Stimulated activated CD8-positive, alpha-beta memory T cell treated with anti-CD3 and anti-CD28 coated beads, Interleukin-12 subunit alpha, Interleukin-12 subunit beta, amount 100 ng/mL, for 24 hours (primary cell): ENCODE results near the gene DHRSX.
"Not testable (repeated sequence)": the region's sequence is repeated elsewhere in the genome, so short reads cannot be mapped to it uniquely, and the experiment has no call there.

Source experiments
- DNase-seq: peaks from one replicate; pipeline ENCODE4 v3.0.0-alpha.2; 2020; ENCODE audit errors: extremely low read depth

The DHRSX gene

DNA sequence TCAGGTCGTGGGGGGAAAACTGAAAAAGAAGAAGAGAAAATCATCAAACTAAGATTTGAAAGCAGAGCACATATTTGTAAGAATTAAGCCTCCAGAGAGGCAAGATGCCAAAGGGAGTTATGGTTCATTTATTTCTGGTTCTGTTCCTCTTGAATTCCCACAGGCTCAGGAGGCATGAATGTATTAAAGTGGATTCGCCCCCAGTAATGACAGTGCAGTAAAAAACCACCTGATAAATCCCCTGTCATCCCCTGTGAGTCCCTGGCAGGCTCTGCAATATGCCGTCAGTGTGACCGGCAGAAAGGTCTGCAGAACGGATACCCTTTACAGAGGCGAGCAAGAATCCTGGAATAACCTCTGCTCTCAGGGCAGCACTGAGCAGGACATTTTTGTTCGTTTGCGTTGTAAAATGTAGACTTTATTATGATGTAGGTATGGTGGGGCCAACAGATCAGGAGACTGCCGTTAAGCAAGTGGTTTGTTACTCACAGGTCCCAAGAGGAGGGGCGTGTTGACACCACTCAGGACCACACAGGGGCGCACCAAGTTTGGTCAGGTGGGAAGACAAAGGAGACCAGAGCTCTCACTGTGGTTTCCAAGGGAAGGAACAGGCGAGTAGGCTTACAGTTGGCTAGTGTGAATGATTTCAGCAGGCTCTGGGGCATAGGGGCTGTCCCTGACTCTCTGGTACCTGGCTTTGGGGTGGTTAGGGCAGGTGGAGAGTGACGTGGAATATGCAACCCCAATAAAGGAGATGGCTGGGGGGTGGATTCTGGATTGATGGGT is 75.3 kb downstream of the DHRSX start:
- no peak for DNase-seq

DNA sequence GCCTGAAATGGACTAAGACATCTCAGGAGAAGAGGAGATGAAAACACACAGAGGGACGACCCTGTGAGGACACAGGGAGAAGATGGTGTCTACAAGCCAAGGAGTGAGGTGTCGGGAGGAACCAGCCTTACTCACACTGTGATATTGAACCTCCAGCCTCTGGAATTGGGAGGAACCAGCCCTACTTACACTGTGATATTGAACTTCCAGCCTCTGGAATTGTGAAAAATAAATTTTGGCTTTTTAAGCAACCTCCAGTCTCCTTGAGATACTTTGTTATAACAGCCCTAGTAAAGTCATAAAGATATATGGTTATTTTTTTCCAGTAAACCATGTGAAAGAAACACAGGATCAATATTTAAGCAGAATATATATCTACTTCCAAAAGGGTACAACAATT is 76.5 kb downstream of the DHRSX start:
- DNase-seq, result no peak

DNA sequence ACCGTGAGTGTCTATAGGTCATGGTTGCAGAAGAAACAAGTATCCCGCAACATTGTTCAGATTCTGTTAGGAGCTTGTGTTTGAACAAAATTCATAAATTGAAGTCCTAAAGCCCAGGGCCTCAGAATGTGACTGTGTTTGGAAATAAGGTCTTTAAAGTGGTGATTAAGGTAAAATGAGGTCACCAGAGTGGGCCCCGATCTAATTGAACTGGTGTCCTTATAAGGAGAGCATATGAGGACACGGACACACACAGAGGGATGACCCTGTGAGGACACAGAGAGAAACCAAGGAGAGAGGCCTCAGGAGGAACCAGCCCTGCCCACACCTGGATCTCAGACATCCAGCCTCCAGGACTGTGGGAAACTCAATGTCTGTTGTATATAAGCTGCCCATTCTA is 76.9 kb downstream of the DHRSX start:
- no peak for DNase-seq

DNA sequence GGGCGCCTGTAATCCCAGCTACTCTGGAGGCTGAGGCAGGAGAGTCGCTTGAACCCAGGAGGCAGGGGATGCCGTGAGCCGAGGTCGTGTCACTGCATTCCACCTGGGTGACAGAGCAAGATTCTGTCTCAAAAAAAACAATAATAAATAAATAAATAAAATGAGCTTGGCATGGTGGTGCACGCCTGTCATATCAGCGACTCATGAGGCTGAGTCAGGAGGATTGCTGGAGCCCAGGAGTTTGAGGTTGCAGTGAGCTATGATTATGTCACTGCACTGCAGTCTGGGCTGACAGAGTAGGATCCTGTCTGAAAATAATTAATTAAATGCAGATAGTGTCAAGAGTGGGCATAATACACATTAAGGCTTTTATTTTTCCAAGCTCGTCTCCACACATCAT is 77.5 kb downstream of the DHRSX start:
- DNase-seq, result no peak

DNA sequence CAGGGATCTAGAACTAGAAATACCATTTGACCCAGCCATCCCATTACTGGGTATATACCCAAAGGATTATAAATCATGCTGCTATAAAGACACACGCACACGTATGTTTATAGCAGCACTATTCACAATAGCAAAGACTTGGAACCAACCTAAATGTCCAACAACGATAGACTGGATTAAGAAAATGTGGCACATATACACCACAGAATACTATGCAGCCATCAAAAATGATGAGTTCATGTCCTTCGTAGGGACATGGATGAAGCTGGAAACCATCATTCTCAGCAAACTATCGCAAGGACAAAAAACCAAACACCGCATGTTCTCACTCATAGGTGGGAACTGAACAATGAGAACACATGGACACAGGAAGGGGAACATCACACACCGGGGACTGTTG is 81.4 kb downstream of the DHRSX start:
- DNase-seq, result not testable (repeated sequence)

DNA sequence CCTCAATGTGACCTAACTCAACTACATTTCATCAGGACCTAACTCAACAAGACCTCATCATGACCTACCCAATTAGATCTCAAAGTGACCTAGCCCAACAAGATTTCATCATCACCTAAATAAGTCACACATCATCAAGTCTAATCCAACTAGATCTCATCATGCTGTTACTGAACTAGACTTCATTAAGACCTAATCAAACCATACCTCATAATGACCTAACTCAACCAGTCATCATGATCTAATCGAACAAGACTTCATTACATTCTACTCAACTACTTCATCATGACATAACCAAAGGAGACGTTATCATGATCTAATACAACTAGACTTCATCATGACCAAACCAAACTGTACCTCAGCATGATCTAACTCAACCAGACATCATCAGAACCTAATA is 82.8 kb downstream of the DHRSX start:
- no peak for DNase-seq

DNA sequence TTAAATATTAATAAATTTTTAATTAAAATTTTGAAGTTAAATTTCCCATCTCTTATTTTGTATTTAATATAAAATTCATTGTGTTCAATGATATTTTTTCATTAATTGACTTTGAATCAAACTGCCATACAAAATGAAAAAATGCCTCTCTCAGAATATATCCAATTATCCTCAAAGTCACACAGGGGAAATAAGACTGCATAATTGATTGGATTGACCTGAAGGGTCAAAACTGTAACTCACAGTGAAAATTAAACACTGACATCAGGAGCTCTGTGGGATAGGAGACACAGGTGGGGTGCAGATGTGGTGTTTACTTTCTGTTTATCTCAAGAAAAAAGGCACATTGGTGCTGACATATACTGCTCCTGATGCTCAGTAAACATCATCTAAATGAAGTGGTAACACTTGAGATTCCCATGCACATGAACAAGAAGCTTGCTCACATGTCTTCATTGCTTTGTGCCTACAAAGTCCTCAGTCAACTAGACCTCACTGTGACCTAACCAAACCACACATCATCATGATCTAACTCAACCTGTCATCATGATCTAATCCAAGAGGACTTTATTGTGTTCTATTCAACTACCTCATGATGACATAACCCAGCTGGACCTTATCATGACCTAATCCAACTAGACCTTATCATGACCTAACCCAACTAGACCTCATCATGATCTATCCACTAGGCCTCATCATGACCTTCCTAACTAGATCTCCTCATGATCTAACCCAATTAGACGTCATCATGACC is 83.7 kb downstream of the DHRSX start:
- DNase-seq, result no peak

DNA sequence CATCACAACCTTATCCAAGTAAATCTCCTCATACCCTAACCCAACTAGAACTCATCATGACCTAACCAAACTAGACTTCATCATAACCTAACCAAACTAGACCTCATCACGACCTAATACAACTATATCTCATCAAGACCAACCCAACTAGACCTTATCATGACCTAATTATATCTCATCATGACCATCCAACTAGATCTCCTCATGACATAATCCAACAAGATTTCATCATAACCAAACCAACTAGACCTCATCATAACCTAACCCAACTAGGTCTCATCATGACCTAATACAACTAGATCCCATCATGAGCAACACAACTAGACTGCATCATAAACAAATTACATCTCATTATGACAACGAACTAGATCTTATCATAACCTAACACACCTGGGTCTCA is 86.4 kb downstream of the DHRSX start:
- no peak for DNase-seq

DNA sequence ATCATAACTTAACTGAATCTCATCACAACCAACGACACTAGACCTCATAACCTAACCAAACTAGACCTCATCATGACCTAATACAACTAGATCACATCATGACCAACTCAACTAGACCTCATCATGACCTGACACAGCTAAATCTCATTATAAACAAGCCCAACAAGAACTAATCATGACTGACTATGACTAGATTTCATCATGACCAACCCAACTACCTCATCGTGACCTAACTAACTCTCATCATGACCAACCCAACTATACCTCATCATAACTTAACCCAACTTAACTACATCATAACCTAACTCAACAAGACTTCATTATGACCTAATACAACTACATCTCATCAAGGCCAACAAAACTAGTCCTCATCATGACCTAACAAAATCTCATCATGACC is 86.8 kb downstream of the DHRSX start:
- no peak for DNase-seq

DNA sequence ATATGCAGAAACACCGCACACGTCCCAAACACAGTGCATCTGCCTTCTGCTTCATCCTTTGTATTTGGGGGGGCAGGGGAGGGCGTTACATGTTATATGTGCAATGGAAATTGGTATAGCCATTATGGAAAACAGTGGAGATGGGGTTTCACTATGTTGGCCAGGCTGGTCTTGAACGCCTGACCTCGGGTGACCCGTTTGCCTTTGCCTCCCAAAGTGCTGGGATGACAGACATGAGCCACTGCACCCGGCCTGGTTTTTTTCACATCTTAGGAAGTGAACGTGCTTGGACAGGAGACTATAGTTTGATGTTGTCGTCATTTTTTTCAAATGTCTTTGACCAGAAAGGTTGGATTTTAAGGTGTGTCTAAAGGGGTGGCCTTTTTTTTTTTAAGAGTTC is 88.6 kb downstream of the DHRSX start:
- DNase-seq, result no peak

DNA sequence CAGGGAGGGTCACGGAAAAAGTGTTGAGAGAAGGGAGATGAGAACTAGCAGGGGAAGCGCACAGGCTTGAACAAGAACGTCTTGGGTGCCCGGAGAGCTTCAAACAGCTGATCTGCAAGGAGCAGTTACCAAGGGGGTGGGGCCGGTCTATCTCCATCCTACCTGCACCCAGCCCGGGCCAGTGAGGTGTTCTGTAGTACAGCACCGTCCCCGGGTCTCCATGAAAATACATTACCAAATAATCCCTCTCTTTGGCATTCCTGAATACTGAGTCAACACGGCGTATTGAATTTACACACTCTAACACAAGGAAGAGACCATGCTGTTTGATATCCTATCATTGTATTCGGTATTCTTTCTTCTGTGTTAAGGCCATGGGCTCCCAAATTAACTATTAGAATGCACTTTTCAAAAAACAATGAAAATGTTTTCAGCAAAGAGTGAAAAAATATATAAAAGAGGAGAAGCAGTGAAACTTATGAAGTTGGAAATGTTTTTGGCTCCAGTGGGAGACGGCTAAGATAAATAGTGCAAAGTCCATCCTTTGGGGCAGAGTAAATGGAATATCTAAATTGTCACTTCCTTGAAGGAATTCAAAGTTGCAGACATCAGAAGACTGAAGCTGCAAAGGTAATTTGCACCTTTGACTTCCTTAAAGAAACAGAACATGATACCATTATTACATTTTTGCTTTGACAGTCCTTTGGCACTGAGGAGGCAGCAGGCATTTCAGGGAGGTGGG is 90.3 kb downstream of the DHRSX start:
- no peak for DNase-seq

DNA sequence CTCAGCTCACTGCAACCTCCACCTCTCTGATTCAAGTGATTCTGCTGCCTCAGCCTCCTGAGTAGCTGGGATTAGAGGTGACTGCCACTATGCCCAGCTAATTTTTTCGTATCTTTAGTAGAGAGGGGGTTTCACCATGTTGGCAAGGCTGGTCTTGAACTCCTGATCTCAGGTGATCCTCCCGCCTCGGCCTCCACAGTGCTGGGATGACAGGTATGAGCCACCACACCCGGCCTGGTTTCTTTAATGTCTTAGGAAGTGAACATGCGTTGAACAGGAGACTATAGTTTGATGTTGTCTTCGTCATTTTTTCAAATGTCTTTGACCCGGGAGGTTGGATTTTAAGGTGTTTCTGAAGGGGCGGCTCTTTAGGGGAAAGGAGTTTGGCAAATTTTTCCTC is 91.0 kb downstream of the DHRSX start:
- no peak for DNase-seq

DNA sequence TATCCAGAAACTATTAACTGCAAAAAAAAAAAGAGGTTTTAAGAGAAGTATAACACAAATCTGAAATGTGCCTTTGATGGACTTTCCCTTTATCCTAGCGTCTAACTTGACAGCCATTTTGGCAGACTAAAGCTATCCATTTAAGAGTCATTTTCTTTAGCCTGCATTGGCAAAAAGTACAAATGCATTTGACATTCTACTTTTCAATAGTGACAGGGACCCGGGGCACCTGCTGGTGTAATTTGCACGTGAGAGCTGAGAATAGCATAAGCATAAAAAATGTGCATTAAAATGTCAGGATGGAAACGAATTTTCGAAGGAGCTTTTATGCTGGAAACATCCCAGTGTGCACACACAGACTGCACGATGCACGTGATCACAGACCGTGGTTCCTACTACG is 91.9 kb downstream of the DHRSX start:
- DNase-seq, result no peak

DNA sequence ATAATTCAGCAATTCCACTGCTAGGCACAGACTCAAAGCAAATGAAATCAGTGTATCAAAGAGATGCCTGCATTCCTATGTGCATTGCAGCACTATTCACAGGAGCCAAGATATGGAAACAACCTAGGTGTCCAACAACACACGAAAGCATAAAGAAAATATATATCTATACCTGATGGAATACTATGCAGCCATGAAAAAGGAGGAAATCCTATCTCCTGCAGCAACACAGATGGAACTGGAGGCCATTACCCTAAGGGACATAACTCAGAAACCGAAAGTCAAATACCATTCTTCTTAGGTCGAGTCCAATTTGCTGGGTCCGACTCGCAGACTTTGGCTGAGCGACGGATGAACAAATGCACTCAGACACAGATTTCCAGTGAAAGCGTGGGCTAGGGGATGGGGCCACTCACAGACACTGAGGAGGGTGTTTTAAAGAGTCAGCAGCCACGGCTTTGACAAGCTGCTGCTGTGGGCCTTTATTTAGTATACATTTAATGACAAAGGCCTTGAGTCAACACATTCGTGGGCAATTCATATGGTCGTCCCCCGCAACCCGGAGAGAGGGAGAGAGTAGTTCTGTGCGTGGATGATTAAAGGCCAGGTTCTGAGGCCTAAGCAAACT is 93.8 kb downstream of the DHRSX start:
- no peak for DNase-seq

DNA sequence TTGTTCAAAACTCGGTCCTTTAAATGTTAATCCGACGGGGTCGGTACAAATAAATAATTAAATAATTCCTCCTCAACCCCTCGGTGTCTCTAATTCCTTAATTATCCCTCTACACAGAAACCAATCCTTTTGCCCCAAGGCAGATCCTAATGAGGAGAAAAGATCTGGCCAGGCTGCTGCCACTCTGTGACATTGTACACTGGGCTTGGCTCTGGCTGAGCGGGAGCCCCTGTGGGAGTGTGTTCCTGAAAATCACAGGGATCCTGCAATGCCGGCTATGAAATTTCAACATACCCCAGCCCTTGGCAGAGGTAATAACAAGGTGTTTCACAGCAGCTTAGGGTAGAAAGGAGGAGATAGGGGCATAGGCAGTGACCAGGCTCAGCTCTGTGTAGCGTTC is 96.0 kb downstream of the DHRSX start:
- DNase-seq, result no peak

DNA sequence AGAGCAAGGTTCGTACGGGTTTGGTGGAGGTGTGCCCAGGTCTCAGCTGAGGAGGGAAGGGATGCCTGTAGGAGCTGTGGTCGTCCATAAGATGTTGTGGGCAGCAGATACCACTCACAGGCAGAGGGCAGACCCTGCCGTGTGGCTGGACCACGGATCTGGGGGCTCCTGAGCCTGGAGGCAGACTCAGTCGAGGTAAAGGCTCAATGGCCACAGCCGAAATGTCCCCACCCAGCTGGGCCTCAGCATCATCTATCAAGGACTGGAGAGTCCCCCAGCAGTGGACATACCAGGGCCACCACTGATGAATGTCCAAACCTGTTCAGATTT is 98.5 kb downstream of the DHRSX start:
- DNase-seq, result no peak

DNA sequence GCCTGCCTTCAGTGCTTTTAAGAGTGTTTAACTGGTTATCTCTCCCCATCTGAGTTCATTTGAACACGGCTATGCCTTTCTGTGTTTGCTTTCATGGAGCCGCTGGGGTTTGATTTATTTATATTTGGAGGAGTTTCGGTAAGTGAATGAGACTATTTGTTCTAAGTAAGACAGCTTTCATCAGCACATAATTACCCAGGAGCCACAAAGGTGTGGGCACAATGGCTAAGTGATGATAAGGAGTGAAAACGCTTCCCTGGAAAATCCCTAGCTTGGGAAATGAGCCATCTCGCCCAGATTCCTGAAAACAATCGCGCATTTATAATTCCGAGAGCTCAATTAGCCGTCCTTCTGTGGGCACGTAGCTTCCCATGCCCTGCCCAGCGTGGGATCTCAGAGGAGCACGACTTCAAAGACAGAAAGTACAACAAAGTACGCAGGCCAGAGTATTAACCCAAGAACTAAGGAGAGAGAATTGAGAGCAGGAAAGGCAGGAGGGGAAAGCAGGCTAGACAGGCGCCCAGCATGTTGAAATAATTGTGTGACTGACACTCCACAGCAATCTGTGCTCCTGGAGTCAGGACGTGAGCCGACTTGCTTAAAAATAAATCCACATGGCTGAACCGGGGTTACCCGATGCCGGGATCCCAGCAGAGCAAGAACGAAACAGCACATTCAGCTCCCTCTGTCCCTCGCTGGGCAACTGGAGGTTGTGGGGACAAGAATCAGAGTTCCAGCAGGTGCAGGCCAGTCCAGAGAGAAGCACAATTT is 99.0 kb downstream of the DHRSX start:
- no peak for DNase-seq

DNA sequence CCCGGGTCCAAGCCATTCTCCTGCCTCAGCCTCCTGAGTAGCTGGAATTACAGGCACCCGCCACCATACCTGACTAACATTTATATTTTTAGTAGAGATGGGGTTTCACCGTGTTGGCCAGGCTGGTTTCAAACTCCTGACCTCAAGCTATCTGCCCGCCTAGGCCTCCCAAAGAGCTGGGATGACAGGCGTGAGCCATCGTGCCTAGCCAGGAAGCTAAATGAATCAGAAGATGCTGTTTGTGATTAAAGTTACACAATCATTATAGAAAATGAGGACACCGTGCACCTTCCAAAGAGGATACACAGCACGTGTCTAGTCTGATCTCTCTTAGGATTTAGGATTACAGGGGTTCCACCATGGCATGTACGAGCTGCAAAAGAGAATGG is 99.6 kb downstream of the DHRSX start:
- DNase-seq, result no peak

DNA sequence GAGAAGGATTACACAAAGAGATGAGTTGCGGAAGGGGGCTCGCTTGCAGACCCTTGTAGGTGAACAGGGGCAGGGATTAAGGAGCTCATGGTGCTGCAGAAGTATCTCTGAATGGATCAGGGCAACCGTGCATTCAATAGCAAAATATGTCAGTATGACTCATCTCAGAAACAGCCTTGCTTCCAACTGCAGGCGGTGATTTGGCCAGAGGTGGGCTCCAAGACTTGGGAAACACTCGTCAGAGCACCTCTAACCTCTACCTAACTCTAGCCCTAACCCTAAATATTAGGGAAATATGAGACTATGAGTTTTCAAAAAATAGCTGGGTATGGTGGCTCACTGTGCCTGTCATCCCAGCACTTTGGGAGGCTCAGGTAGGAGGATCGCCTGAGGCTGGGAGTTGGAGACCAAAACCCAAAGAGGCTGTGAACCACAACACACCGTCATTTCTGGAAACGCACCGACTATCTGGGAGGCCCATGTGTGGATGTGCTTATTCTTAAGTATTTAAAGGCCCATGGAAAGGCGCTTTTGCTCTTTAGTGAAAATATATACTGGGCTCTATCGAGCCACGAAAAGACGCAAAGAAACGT is 102.6 kb downstream of the DHRSX start:
- DNase-seq, result no peak

DNA sequence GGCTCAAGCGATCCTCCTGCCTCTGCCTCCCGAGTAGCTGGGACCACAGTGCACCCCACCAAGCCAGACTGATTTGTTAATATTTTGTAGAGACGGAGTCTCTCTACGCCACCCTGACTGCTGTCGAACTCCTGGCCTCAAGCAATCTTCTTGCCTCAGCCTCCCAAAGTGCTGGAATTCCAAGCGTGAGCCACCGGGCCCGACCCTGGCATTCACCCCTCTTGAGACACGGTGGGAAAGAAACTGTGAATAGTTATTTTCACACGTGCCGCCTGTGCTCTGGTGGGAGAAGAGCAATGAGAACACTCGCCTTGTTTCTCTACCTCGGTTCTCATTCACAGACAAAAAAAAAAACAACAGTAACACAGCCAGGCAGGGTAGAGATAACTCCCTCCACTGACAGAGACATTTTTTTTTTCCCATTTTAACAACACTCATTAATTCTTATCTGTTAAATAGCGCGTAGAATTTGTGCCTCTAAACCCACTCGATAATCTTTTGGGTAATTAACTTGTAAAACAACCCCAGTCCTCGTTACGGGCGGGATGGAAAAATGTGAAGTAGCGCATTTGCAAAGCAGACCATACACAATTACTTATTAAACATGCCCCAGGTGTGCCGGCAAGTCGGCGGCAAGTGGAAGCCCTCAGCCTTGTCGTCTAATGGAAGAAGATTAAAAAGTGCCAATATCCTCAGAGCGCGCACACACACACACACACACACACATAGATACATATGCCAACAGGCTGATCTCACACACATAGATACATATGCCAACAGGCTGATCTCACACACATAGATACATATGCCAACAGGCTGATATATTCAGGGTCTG is 103.3 kb downstream of the DHRSX start:
- DNase-seq, result no peak
